DMS 273 (cell line): Measurements from ENCODE around the gene CDH13.

Source experiments
- DNase-seq: peaks from one replicate; lab custom pipeline; 2025; ENCODE audit not compliant: unreplicated experiment; lab: John Stamatoyannopoulos, UW

Gene CDH13

DNA sequence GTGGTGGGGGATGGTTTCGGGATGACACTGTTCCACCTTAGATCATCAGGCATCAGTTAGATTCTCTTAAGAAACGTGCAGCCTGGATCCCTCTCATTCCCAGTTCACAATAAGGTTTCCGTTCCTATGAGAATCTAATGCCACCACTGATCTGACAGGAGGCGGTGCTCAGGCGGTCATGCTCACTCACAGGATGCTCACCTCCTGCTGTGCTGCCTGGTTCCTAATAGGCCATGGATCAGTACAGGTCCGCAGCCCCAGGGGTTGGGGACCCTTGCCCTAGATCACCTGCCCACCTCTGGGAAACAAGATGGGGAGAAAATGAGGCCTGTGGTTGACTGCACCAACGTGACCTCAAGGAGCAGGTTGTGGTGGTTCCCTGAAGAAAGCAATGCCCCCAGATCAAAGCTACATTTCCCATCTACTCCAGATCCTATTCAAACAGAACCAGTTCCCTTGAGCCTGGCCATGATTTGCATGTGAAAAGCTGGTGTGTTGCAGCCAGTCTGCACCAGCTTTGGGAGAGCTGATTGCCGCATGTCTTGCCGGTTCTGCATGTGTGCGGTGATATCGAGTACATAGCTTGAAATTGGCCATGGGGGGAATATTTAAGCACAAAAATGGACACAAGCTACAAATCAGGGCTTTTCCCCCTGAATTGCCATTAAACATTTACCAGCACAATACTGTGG lies 997.8 kb downstream of the CDH13 start:
- no peak for DNase-seq

DNA sequence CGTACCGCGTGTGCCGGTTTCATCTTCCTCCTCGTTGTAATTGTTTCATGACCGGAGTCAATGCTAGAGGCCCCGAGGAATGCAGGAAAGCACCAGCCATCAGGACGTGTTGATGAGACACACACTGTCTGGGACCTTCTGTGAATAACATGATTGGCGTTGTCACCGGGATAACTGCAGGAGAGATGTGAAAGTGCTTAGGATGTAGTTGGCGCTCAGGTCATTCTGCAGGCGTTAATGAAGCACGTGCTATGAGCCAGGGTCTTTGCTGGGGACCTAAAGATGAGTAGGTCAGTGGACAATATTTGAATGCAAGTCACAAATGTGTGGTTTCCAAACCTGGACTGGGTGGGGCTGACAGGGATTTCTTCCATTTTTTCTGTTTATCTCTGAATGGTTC lies 999.4 kb downstream of the CDH13 start:
- no peak for DNase-seq

DNA sequence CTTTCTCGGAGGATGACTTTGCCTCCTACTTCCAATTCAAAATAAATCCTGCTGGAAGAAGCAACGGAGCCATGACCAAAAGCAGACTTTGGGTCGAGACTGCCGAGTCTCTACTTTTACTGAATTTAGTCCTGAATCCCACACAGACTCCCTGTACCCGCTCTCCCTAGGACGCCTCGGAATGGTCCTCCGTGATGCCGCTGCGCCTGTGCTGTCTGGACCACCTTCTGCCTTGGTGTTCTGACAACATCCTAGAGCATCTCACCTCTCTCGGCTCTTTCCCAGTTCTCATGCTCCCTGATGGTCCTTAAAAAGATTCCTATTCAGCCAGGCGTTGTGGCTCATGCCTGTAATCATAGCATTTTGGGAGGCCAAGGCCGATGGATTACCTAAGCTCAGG lies 999.9 kb downstream of the CDH13 start:
- DNase-seq, result no peak

DNA sequence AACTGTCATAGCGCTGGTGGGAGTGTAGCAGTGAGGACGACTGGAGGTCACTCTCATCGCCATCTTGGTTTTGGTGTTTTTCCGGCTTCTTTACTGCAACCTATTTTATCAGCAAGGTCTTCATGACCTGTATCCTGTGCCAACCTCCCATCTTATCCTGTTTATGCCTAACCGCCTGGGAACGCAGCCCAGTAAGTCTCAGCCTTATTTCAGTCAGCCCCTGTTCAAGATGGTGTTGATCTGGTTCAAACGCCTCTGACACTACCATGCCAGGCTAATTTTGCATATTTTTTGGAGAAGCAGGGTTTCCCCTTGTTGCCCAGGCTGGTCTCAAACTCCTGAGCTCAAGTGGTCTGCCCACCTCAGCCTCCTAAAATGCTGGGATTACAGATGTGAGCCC lies 1001.2 kb downstream of the CDH13 start:
- no peak for DNase-seq

DNA sequence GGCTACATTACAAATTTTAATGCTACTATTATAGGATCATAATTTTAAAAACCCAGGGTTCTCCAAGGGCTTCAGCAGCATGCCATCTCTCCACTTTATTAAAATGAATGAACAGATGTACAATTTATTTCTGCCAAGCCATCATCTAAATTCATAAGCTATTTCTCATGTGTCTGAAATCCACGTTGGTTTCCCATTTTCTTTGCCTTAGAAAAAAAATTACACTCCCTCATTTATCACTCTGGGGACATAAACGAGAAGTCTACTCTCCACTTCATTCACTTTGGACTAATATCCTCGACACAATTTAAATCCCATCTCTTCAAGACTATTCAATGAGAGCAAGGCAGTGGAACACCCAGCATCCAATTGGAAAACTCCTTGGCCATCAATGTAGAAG lies 1002.7 kb downstream of the CDH13 start:
- DNase-seq, result no peak

DNA sequence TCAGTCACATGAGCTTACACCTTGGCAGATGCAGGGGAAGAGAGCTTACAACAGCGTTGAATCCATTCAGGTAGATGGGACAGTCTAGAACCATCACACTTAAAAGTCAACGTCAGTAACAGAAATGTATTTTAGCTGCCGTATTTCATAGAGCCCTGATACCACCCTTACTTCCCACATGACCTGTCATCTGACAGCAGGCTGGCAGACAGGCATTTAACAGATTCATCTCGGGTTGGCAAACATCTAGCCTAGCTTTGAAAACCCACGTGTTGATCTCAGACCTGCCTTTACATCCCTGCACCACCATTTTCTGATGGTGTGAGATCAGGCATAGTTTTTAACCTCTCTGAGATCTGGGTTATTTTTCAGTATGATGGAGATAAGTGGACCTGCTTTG lies 1003.1 kb downstream of the CDH13 start:
- DNase-seq, result no peak

DNA sequence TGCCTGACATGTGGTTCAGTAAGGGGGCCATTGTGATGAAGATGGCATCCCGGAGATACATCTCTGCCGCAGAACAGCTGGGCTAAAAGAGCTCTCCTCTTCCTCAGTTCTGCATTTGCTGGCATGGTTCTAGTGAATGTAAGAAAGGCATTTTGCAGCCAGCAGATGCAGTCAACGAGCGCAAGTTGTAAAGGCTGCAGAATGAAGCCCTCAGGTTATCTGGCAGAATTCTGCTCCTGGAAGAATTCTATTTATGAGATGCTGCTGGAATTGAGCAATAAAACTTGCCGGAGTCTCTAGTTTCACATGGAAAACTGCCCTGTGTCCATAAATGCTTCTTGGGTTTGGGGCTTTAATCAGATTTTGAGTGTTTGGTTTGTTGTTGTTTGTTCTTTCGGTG lies 1004.2 kb downstream of the CDH13 start:
- DNase-seq, result no peak

DNA sequence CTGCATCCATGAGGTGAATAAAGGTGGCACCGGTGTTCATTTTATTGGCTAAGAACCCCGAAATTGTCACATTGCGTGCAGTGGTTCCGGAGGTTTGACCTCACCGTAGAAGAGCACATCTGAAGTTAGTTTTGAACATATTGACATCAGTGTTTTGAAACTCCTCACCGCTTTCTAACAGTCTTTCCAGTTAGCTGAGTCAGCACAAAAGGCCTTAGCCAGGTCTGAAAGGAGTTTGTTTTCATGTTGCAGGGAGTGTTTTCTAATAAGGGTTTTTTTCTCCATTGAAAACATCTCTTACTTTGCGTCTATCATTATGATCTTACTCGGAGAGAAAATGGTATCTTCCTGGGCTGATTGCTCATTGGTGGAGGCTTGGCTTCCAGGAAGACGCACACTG lies 1006.5 kb downstream of the CDH13 start:
- no peak for DNase-seq

DNA sequence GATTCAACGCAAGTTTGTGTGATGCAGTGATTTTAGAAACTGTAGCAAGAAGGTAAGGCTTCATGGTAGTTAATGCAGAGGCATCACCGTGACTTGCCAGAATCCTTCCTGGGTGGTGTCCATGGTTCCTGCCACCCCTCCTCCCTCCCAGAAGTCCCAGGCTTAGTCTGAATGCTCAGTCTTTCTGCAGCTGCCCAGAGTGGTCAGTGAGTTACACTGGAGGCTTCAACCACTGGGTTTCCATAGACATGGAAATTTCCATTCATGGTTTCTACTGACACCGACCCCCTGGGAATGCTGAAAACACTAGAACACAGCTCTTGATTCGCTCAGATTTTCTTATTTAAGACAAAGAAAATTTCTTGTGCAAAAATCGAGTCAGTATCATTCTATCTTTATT lies 1021.6 kb downstream of the CDH13 start:
- DNase-seq, result no peak

DNA sequence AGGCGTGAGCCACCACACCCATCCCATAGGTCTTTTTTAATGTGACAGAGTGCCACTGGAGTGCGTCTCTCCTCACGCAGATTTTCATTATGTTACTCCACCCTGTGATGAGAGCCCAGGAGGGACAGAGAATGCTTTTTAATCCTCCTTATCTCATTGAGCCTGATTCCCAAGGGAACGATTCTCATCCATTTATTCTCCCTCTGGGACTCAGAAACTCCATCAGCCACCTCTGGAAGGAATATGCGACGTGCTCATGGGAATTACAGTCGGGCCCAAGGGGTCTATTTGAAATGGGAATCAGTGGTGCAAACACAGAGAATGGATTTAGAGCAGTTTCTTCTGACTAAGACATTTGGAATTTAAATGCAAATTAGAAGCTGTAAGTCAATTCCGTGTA lies 1025.1 kb downstream of the CDH13 start:
- no peak for DNase-seq

DNA sequence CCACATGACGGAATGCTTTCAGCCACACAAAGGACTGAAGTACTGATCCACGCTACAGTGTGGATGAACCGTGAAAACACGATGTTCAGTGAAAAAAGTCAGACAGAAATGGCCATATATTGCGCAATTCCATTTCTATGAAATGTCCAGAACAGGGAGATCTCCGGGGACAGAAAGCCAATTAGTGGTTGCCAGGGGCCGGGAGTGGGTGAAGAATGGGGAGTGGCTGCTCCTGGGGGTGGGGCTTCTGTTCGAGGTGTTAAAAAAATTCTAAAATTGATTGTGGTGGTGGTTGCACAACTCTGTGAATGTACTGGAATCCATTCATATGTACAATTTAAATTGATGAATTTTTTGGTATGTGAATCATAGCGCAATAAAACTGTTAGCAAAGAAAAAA lies 1026.2 kb downstream of the CDH13 start:
- no peak for DNase-seq

DNA sequence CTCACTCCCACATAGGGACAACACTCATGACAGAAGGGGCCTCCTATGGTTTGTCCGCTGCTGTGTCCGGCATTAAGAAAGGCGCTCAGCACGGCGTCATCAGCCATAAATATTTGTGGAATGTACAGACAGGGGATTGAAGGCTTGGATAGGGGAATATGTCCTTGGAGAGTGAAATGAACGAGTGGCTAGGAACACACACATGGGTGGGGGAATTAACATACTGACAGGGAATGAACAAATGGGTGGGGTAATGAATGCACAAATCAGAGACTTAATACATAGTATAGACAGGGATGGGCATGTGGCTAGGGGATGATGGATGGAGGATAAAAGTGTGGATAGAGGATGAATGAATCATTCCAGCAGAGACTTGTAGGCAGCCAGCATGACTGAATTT lies 1027.0 kb downstream of the CDH13 start:
- no peak for DNase-seq

DNA sequence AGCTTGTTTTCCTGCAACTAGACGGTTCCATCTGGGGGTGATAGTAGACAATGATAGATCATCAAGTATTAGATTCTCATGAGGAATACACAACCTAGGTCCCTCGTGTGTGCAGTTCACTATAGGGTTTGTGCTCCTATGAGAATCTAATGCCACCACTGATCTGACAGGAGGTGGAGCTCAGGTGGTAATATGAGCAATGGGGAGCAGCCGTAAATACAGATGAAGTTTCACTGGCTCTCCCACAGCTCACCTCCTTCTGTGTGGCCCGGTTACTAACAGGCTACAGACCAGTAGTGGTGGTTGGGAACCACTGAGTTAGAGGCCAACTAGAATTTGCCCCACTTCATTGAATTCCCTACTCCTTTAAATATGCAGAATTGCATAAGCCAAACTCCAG lies 1033.5 kb downstream of the CDH13 start:
- no peak for DNase-seq

DNA sequence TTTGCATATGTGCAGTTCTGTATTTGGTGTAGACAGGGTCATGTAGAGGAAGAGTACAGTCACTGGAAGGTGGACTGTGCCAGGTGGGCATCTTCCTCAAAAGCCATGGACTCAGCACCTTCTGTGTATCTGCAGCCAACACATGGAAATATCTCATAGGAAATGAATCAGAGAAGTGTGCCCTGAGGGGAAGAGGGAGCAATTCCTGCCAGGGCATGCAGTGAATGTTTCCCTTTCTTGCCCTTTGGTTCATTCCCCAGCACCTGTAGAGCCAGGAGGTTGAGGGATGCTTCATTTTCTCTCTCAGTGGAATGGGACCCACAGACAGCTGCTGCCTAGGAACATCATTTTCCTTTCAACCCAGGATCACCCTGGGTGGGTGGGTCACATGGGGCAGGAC lies 1034.9 kb downstream of the CDH13 start:
- no peak for DNase-seq

DNA sequence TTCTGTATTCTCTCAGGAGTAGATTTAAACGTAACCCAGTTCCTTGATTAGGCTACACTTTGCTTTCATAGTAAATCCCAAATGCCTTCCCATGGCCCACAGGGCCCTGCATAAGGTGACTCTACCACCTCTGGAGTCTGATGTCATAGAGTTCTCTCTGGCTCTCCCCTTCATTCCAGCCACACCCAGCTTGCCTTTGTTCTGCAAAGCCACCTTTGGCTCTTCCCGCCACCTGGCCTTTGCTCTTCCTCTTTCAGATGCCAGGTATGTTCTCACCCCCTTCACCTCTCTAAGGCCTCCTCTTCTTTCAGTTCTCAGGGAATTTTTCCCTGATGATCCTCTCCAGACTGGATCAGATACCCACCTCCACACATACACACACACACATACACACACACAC lies 1039.7 kb downstream of the CDH13 start:
- no peak for DNase-seq

DNA sequence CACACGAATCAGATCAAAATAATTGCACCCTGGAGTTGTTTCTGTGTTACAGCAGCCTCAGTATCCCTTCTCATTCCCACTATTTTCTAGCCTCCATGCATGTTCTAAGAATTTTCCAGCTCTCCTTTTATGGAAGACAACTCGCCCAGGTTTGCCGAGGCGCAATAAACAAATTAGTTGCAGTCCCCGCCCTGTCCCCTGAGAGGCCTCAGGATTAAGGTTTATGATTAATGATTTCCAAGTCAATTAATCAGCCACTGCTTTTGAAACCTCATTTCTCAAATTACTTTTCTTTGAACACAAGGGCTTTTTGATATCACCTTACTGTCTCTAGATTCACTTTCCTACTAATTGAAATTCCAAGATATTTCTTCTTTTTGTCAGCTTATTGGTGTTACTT lies 1042.7 kb downstream of the CDH13 start:
- no peak for DNase-seq

DNA sequence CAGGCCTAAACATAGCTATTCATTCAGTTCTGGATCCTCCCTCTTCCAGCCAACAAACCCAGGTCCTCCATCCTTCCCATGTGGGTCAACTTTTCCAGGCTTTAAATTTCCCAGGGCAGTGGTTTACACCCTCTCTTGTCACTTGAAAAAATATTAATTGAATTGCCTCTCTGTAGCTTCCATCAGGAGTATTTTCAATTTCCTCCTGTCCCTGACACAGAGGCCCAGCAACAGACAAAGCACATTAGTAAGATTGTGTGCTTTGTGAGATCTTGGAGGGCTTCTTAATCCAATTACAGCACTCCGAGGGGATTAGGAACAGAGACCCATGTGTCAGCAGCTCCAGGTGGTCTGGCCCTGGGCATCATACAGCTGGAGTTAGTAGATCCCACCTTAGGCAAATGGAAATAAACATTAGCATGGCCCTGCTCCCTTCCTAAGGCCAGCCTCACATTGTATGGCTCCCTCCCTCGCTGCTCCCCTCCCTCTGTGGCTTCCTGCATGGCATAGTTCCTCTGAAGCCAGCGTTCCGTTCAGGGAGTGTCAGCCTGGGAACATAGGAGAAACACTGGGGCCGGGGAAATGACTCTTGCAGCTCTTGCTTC lies 1048.3 kb downstream of the CDH13 start:
- DNase-seq, result no peak

DNA sequence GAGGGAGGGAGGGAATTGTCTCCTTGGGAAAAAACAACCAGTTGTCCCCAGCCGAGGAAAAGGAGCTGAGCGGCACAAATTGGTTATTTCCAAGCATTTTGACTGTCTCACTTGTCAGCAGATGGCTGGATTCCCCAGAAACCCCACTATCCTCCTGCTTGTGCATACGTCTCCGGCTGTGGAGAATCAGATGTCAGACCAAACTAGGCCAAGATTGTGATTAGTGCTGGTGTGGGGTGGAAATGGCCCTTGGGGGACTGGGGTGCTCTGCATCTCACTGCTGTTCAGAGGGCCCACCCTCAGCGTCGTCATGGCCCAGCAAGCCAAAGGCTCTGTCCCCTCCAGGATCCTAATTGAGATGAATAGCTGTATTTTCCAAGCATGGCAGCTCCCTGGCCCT lies 1049.3 kb downstream of the CDH13 start:
- no peak for DNase-seq

DNA sequence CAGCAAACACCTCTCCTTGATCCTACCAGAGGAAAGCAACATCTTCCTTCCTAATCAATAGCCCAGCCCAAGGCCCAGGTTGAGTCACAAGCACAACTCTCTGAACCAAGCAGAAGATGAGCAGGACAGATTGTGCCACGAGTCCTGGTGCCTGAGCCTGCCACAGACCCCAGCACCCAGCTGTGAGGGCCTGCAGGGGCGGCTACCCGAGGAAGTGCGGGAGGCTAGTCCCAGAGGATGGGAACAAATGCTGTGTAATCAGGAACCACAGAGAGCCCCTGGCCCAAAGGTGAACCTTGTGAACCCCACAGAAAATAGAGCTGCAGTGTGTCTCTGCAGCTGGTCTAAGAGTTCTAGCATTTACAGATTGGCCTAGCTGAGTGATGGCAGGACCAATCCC lies 1054.2 kb downstream of the CDH13 start:
- DNase-seq, result no peak

DNA sequence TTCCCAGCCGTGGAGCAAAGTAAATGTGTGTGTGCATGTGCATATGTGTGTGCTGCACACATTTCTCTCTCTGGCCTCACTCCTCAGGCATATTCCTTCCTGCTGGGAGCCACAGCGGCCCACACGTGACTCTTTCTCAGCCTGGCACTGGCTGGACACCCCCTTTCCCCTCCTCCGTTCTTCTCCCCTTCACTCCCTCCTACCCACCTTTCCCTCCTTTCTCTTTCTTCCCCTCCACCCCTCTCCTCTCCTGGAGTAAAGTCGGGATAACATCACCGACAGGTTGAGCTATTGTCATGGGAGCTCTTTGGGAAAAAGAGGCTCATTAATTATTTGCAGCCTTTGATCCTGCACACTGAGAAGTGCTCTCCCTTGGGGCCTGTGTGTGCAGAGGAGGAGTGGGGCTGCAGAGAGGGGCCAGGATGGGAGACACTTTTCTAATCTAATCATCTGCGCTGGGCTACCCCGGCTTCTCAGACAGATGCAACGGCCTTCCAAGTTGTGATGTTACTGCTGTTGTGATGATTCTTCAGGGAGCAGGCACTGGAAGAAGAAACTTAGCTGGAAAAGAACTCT lies 1054.7 kb downstream of the CDH13 start:
- no peak for DNase-seq

DNA sequence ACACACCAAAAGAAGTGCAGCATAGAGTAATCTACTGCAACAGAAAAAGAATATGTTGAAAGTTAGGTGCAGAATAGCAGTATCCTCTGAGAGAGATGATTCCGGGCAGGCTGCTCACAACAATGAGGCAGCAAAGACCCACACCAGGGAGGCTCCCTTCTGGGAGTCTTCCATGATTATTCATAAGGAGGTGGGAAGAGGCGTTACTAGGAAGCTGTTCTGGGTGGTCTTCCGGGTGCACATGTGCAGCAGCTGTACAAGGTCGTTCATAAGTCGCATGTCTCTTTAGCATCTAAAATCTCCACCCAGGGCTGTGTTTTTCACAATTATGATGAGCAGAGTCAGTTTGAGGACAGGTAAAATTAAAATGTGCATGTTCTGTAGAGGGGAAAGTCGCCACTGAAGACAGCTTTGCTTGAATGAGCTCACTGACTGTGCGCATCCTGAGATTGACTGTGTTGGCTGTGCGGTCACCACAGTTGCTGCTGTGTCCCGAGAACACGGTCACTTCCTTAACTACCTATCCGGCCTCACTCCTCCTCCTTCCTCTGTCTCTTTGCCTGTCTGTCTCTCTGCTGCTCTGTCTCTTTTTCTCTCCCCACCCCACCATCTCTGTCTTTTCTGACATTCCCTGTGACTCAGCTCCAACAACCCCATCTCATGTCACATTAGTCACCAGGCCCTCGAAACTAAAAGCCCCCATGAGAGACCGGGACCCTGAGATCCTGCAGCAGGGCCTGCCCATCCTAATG lies 1055.5 kb downstream of the CDH13 start:
- DNase-seq, result no peak

DNA sequence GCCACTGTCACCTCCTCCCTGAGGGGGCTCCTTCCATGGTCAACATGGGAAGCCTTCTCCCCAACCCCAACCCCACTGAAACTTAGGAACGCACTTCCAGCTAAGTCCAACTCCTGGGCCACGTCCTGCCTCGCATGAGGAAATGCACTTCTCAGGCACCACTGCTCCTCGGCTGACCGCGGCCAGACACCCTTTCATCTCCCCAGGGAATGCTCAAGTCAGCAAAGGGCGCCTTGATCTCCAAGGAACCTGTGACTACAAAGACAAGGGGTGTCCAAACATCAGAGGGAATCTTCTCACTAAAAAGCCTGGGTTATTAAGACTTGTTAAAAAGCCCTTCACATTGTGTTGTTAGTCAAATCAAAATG lies 1056.1 kb downstream of the CDH13 start:
- no peak for DNase-seq
